B cell (primary cell): Measurements from ENCODE around the gene FADS1. TPM values are rescaled to one million over a fixed set of nuclear protein-coding genes. Genes with fewer than 3 reads are reported as not detected.

ENCODE experiments used
- ATAC-seq: fragments of 200-7000 bp; cut with Tn5 transposase; one replicate; pipeline ENCODE4 v1.10.0; 2021; ENCODE audit warnings: low read depth, mild to moderate bottlenecking, moderate number of reproducible peaks, moderate library complexity
- CTCF ChIA-PET: fragments of 350-600 bp; sonication (Branson Sonifier 250); formaldehyde crosslinking; loops from one replicate; lab custom pipeline; 2021; ENCODE audit warnings: antibody characterized with exemption, inconsistent platforms; lab: Charles Lee
- POLR2A ChIA-PET: fragments of 350-600 bp; sonication (Branson Sonifier 250); formaldehyde crosslinking; loops from one replicate; lab custom pipeline; 2021; ENCODE audit warnings: antibody characterized with exemption; lab: Charles Lee
- DNase-seq: peaks from one replicate; pipeline ENCODE4 v3.0.0; 2013
- H2AFZ ChIP-seq: 2 replicates; pipeline ENCODE4 v1.6.1; 2012; ENCODE audit warnings: mild to moderate bottlenecking, low read depth, low read length; ENCODE audit not compliant: insufficient read depth, poor library complexity, severe bottlenecking
- H3K27ac ChIP-seq, 2 donors: 1 replicate in 1 of 2; 2 replicates in 1 of 2; pipeline ENCODE4 v1.5.1; 2012 to 2013; ENCODE audit warnings: low read length in 2 of 2, mild to moderate bottlenecking in 2 of 2, moderate library complexity in 1 of 2
- H3K27me3 ChIP-seq, 4 experiments: fragments of 200-600 bp in 1 of 4; sonication (generic) in 1 of 4; replicated peaks in 1 of 4; 1 replicate in 2 of 4; 2 replicates in 2 of 4; pipeline versions ENCODE4 v1.6.1 to v1.7.0; 2013 to 2016; ENCODE audit warnings: low read length in 3 of 4, mild to moderate bottlenecking in 2 of 4, mixed read lengths in 1 of 4, moderate library complexity in 1 of 4; ENCODE audit not compliant: insufficient read depth in 4 of 4, control insufficient read depth in 3 of 4; ENCODE audit errors: control extremely low read depth in 1 of 4
- H3K36me3 ChIP-seq, 2 experiments: replicated peaks in 1 of 2; 1 replicate in 1 of 2; 2 replicates in 1 of 2; pipeline versions ENCODE4 v1.6.1 to v1.7.1; 2013; ENCODE audit warnings: low read length in 1 of 2; ENCODE audit not compliant: insufficient read depth in 2 of 2, control insufficient read depth in 1 of 2; ENCODE audit errors: control extremely low read depth in 1 of 2, extremely low read depth in 1 of 2
- H3K4me1 ChIP-seq, 2 donors: fragments of 200-600 bp in 1 of 2; sonication (generic) in 1 of 2; 1 replicate in 1 of 2; 2 replicates in 1 of 2; pipeline versions ENCODE4 v1.5.1 to v1.6.1; 2013 to 2017; ENCODE audit warnings: low read length in 2 of 2; ENCODE audit not compliant: control insufficient read depth in 2 of 2, insufficient read depth in 2 of 2
- H3K4me2 ChIP-seq: replicated peaks from 2 replicates; pipeline ENCODE3; 2012; ENCODE audit warnings: mild to moderate bottlenecking, low read depth, low read length; ENCODE audit not compliant: poor library complexity, severe bottlenecking
- H3K4me3 ChIP-seq, 5 experiments: fragments of 200-600 bp in 1 of 5; sonication (generic) in 1 of 5; 1 replicate in 3 of 5; 2 replicates in 2 of 5; pipeline versions ENCODE4 v1.5.1 to v1.7.0; 2011 to 2016; ENCODE audit warnings: low read length in 4 of 5, mild to moderate bottlenecking in 4 of 5, low read depth in 2 of 5, control low read depth in 1 of 5, moderate library complexity in 1 of 5; ENCODE audit not compliant: insufficient read depth in 1 of 5; ENCODE audit errors: control extremely low read depth in 1 of 5, extremely low read depth in 1 of 5
- H3K79me2 ChIP-seq: fragments of 200-600 bp; sonication (generic); one replicate; pipeline ENCODE4 v1.6.0; 2016; ENCODE audit warnings: low read length; ENCODE audit not compliant: control insufficient read depth, insufficient read depth
- H3K9ac ChIP-seq: fragments of 200-600 bp; sonication (generic); 2 replicates; pipeline ENCODE4 v1.6.1; 2017; ENCODE audit warnings: mild to moderate bottlenecking, low read length, moderate library complexity
- H3K9me3 ChIP-seq, 3 donors: one replicate each; pipeline versions ENCODE4 v1.6.1 to v1.7.1; 2013; ENCODE audit warnings: low read length in 2 of 3; ENCODE audit not compliant: control insufficient read depth in 2 of 3, insufficient read depth in 1 of 3; ENCODE audit errors: control extremely low read depth in 1 of 3
- H4K20me1 ChIP-seq: 2 replicates; pipeline ENCODE4 v1.6.0; 2012; ENCODE audit warnings: mild to moderate bottlenecking, low read length; ENCODE audit not compliant: insufficient read depth, control insufficient read depth, poor library complexity, severe bottlenecking
- H3K27ac Mint-ChIP-seq: one replicate; pipeline ENCODE4 v1.8.0; 2021; ENCODE audit warnings: mixed read lengths
- H3K27me3 Mint-ChIP-seq: one replicate; pipeline ENCODE4 v1.8.0; 2021; ENCODE audit warnings: mixed read lengths
- H3K4me1 Mint-ChIP-seq: one replicate; pipeline ENCODE4 v1.8.0; 2021; ENCODE audit warnings: mixed read lengths
- H3K4me3 Mint-ChIP-seq: one replicate; pipeline ENCODE4 v1.8.0; 2021; ENCODE audit warnings: mixed read lengths
- H3K9me3 Mint-ChIP-seq: one replicate; pipeline ENCODE4 v1.8.0; 2022; ENCODE audit warnings: mixed read lengths; ENCODE audit not compliant: insufficient read depth
- CTCF ChIP-seq: fragments of 200-600 bp; IDR thresholded peaks from one replicate; pipeline ENCODE4 v1.8.0; 2022; ENCODE audit warnings: antibody characterized with exemption, mild to moderate bottlenecking
- EZH2 ChIP-seq: IDR thresholded peaks from 2 replicates; pipeline ENCODE4 v1.6.1; 2012; ENCODE audit warnings: borderline replicate concordance, low read depth, mild to moderate bottlenecking, moderate library complexity, low read length; ENCODE audit not compliant: insufficient read depth, poor library complexity, severe bottlenecking
- WGBS: methylation state at CpG from one replicate; pipeline ENCODE4 v1.1.5; 2013; ENCODE audit warnings: missing lambda C conversion rate; ENCODE audit not compliant: insufficient coverage; 5-methylcytosine and 5-hydroxymethylcytosine counted together
- intact Hi-C: fragments of 100-400 bp; cut with micrococcal nuclease; formaldehyde crosslinking; loops from one replicate; pipeline ENCODE4 v1.10.0; 2022
- polyA plus RNA-seq: library from polyadenylated mRNA; depleted of rRNA; stranded (reverse); fragments of >200 nt; gene quantifications from 2 replicates; pipeline ENCODE4 v1.2.3, GENCODE V29; 2012
- total RNA-seq, 2 donors: library from RNA; stranded (reverse); fragments of 120-200 nt in 1 of 2; gene quantifications; 1 replicate in 1 of 2; 2 replicates in 1 of 2; pipeline versions ENCODE4 v1.2.3 to v1.2.4, GENCODE V29; 2013 to 2022

The FADS1 gene
- total and polyA plus RNA-seq, 2 donors (not counting 1 experiment from before 2014, with no cell fraction given): 0.39 to 15.6 TPM

- peak overlapping the region; percentile 66 for H3K4me3 Mint-ChIP-seq
- no peaks in the 10 kb centered on the region for H3K9me3 Mint-ChIP-seq
- Histone ChIP-seq H3K4me3 (no peak overlapping the region), H3K4me2 (no peak overlapping the region), H3K36me3 (no peaks in the 10 kb centered on the region), H3K4me1 (peaks cover 25 to 38% of the 10 kb centered on the region in 2 donors), H3K79me2 (no peaks in the 10 kb centered on the region), H3K27ac (no peak overlapping the region), H2AFZ (no peak overlapping the region), H3K9ac (no peak overlapping the region), H4K20me1 (no peaks in the 10 kb centered on the region), H3K9me3 (peaks cover 0 to 3% (median 0%) of the 10 kb centered on the region in 3 donors), H3K27me3 (peaks cover 0 to 13% (median 2%) of the 10 kb centered on the region in 4 experiments)
- no peaks in the 10 kb centered on the region for H3K27me3 Mint-ChIP-seq
- H3K27ac Mint-ChIP-seq: no peak overlapping the region
- DNase-seq: no peak
- ChIA-PET CTCF (interaction anchor here (0.6 to 1.9 kb wide), 4 partner anchors 12 to 252 kb away, joined by 3 to 9 read pairs (median 4); no protein-coding TSS in a partner anchor), POLR2A (interaction anchor here (1.7 kb wide), 1 partner anchor 14 kb away, joined by 4 read pairs; no protein-coding TSS in a partner anchor)
- WGBS: no CpG with 5 or more reads among the region's 4 CpGs
- intact Hi-C loops: no loop called here
- peaks cover 33% of the 10 kb centered on the region for H3K4me1 Mint-ChIP-seq
- no peak for TF ChIP-seq EZH2
- no peak for TF ChIP-seq CTCF
- no peak for ATAC-seq
Measured at GRCh38 chr11:61829806-61830205, 13.0 kb upstream of the FADS1 start.

- TF ChIP-seq CTCF (peak; percentile 59), EZH2 (no peak)
- intact Hi-C loops: no loop called here
- Histone ChIP-seq H3K27ac (peak overlapping the region in 1 of 2 donors; percentile 15), H4K20me1 (no peaks in the 10 kb centered on the region), H2AFZ (peak overlapping the region; percentile 88), H3K36me3 (no peaks in the 10 kb centered on the region), H3K79me2 (no peaks in the 10 kb centered on the region), H3K4me2 (peak overlapping the region; percentile 93), H3K4me3 (peak overlapping the region; percentile 51 to 70 (median 62)), H3K27me3 (peaks cover 0 to 13% (median 2%) of the 10 kb centered on the region in 4 experiments), H3K9me3 (no peaks in the 10 kb centered on the region), H3K9ac (peak overlapping the region; percentile 65), H3K4me1 (peaks cover 15 to 28% of the 10 kb centered on the region in 2 donors)
- H3K27me3 Mint-ChIP-seq: no peaks in the 10 kb centered on the region
- CTCF ChIA-PET: interaction anchor here (0.8 to 2.4 kb wide), 6 partner anchors 11 to 279 kb away, joined by 3 to 15 read pairs (median 4); partner anchors contain the start of gene FADS1
- ATAC-seq: peak; percentile 37
- peak overlapping the region; percentile 41 for H3K27ac Mint-ChIP-seq
- H3K4me3 Mint-ChIP-seq: peak overlapping the region; percentile 93
- 3% methylated on average over 55 of the region's 55 CpGs for WGBS
- DNase-seq: peak; percentile 60
- POLR2A ChIA-PET: interaction anchor here (1.7 kb wide), 1 partner anchor 13 kb away, joined by 4 read pairs; no protein-coding TSS in a partner anchor
- peaks cover 24% of the 10 kb centered on the region for H3K4me1 Mint-ChIP-seq
- H3K9me3 Mint-ChIP-seq: no peaks in the 10 kb centered on the region
Measured at GRCh38 chr11:61828629-61829407, 12.0 kb upstream of the FADS1 start.
